Measurements from ENCODE around the gene TMEM115. TPM values are rescaled to one million over a fixed set of nuclear protein-coding genes. Genes with fewer than 3 reads are reported as not detected.

The TMEM115 gene
- total RNA-seq, 2 experiments from 2014 or later = 13.1 to 16.1 TPM

DNA sequence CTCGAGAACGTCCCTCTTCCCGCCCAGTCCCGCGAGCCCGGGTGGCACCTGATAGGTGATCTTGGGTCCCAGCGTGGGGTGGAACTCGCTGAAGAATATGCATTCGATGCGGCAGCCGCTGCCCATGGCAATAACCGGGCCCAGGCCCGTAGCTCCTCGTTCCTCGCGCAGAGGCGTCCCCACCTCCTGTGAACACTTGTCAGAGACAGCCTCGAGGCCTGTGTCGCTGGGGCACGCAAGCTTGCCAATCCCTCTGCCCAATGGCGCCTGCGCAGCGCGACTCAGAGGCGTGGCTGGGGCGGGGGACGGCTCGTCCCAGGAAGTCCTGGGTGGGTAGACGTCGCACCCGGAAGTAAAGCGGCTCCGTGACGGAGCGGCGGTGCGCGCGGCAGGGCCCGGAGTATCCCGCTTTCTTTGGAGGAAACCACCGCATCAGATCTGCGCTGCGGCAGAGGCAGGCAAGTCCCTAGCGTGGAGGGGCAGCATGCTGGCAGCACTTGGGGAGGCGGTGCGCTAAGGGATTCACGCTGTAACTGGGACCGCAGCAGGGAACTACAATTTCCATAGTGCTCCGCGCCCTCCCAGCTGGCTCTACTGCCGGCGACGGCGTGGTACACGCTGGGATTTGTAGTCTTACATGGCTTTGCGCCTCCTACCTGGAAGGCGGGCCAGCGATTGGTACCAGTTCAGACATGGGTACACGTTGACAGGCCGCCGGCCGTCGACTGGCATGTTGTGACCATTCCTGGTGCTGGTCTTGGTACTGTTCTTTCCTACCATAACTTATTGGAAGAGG, 8.6 kb downstream of the TMEM115 start, which contains the start of the genes CYB561D2 and NPRL2:
Gene CYB561D2, plus strand, starts transcription at position 336 of the 796 bp plus-strand sequence. CDS start 572 bp downstream, outside the sequence.
Gene NPRL2, minus strand, starts transcription at position 249 of the 796 bp plus-strand sequence. Its CDS starts 123 bp downstream, at position 126.
- POLR2A ChIA-PET = interaction anchor here (0.5 to 2.7 kb wide), 10 partner anchors 8 to 396 kb away, joined by 3 to 20 read pairs (median 5); partner anchors contain the start of genes CISH, HYAL3, NAA80 and RASSF1
- peaks cover 31% of the 10 kb centered on the region for H3K36me3 Mint-ChIP-seq (ENCODE audit: low read depth)
- H3K4me1 Mint-ChIP-seq = peaks cover 55% of the 10 kb centered on the region
- CTCF ChIA-PET = interaction anchor here (0.5 to 1.9 kb wide), 14 partner anchors 8 to 267 kb away, joined by 3 to 17 read pairs (median 4); partner anchors contain the start of genes C3orf18, GNAI2, HYAL3 and NAA80
- DNase-seq (peak; percentile 99), ATAC-seq (peak; percentile 90)
- no peaks in the 10 kb centered on the region for H3K9me3 Mint-ChIP-seq (ENCODE audit: low read depth)
- H3K27ac Mint-ChIP-seq = peak within 1 kb of the TSS; percentile 97
- H3K4me3 Mint-ChIP-seq = peak within 1 kb of the TSS; percentile 90
- no peaks in the 10 kb centered on the region for H3K27me3 Mint-ChIP-seq
- intact Hi-C loops (cut with DNase I, micrococcal nuclease) = loop anchor here (1.0 to 10.0 kb wide), 14 partner anchors 9 to 1707 kb away; partner anchors contain the start of genes CISH (in 2 of the 2), HEMK1 (in 2 of the 2), IFRD2 (in 2 of the 2) and TMEM115 (in 2 of the 2)

GRCh38 chr3:50350213-50350526, 9.2 kb downstream of the TMEM115 start:
- Mint-ChIP-seq H3K36me3 (ENCODE audit: low read depth) (peaks cover 30% of the 10 kb centered on the region), H3K4me1 (peaks cover 51% of the 10 kb centered on the region), H3K27me3 (no peaks in the 10 kb centered on the region), H3K27ac (peak overlapping the region; percentile 97), H3K9me3 (ENCODE audit: low read depth) (no peaks in the 10 kb centered on the region), H3K4me3 (peak overlapping the region; percentile 90)
- CTCF ChIA-PET = interaction anchor here (0.5 to 1.9 kb wide), 13 partner anchors 10 to 268 kb away, joined by 3 to 17 read pairs (median 4); partner anchors contain the start of genes C3orf18, GNAI2, HYAL3 and NAA80
- DNase-seq (no peak), ATAC-seq (no peak)
- intact Hi-C loops (cut with DNase I, micrococcal nuclease) = loop anchor here (1.0 to 10.0 kb wide), 12 partner anchors 13 to 1707 kb away; partner anchors contain the start of genes CISH (in 2 of the 2), HEMK1 (in 2 of the 2), IFRD2 (in 2 of the 2) and C3orf18 (in 1 of the 2)
- POLR2A ChIA-PET = interaction anchor here (0.6 to 2.7 kb wide), 10 partner anchors 9 to 395 kb away, joined by 3 to 20 read pairs (median 5); partner anchors contain the start of genes CISH, HYAL3, NAA80 and RASSF1

GRCh38 chr3:50347187-50347813, 12.0 kb downstream of the TMEM115 start:
- peaks cover 17% of the 10 kb centered on the region for H3K36me3 Mint-ChIP-seq (ENCODE audit: low read depth)
- ATAC-seq (peak; percentile 9), DNase-seq (peak; percentile 85)
- no peaks in the 10 kb centered on the region for H3K27me3 Mint-ChIP-seq
- H3K9me3 Mint-ChIP-seq (ENCODE audit: low read depth) = no peaks in the 10 kb centered on the region
- intact Hi-C loops (cut with DNase I, micrococcal nuclease) = loop anchor here (1.0 to 2.0 kb wide), 2 partner anchors 195 to 196 kb away; no protein-coding TSS in a partner anchor
- ChIA-PET CTCF (interaction anchor here (0.6 to 2.5 kb wide), 12 partner anchors 10 to 1059 kb away, joined by 3 to 24 read pairs (median 4); partner anchors contain the start of gene TUSC2), POLR2A (interaction anchor here (0.6 to 1.3 kb wide), 5 partner anchors 10 to 114 kb away, joined by 3 to 4 read pairs (median 3); no protein-coding TSS in a partner anchor)
- no peak overlapping the region for H3K4me3 Mint-ChIP-seq
- peak overlapping the region; percentile 66 for H3K27ac Mint-ChIP-seq
- H3K4me1 Mint-ChIP-seq = peaks cover 48% of the 10 kb centered on the region

DNA sequence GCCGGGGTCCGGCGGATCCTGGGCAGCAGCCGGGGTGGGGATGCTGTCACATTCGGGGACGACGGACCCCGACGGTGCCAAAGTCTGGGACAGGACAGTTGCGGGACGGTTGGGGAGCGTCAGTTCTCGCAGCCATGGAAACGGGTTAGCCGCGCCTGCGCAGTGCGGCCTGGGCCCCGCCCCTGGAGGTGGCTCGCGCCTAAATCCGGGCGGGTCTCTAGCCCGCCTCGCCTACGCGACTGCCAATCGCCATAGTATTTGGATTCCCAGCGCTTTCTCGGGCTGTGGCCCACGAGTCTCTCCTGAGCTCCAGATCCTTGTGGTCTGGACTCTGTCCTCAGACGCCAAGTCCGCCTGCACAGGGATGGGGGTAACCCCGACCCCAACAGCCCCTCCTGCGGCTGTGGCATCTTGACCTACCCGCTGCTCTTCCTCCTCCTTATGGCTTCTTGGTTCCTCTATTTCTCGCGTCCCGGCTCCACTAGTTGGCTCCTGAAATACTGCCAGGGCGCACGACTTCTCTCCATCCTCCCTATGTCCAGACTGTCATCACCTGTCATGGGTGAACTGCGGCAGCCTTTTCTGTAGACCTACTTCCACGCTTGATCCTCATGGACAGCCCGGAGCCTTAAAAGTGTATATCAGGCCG, 13.6 kb downstream of the TMEM115 start, which contains the start of gene ZMYND10:
Gene ZMYND10, minus strand, starts transcription at position 147 of the 649 bp plus-strand sequence. CDS start 153 bp downstream, outside the sequence.
- peak; percentile 88 for DNase-seq
- ChIA-PET POLR2A (interaction anchor here (0.9 kb wide), 1 partner anchor 9 kb away, joined by 3 read pairs; no protein-coding TSS in a partner anchor), CTCF (interaction anchor here (0.6 to 1.6 kb wide), 3 partner anchors 19 to 1638 kb away, joined by 3 to 4 read pairs (median 3); no protein-coding TSS in a partner anchor)
- H3K9me3 Mint-ChIP-seq (ENCODE audit: low read depth) = no peaks in the 10 kb centered on the region
- peak; percentile 34 for ATAC-seq
- peaks cover 15% of the 10 kb centered on the region for H3K36me3 Mint-ChIP-seq (ENCODE audit: low read depth)
- H3K4me1 Mint-ChIP-seq = peaks cover 45% of the 10 kb centered on the region
- H3K27ac Mint-ChIP-seq = peak within 1 kb of the TSS; percentile 53
- intact Hi-C loops (cut with DNase I, micrococcal nuclease) = loop anchor here in 1 of 2 experiments (2.0 kb wide), 1 partner anchor 197 kb away; no protein-coding TSS in a partner anchor
- no peaks in the 10 kb centered on the region for H3K27me3 Mint-ChIP-seq
- H3K4me3 Mint-ChIP-seq = peak within 1 kb of the TSS; percentile 38

DNA sequence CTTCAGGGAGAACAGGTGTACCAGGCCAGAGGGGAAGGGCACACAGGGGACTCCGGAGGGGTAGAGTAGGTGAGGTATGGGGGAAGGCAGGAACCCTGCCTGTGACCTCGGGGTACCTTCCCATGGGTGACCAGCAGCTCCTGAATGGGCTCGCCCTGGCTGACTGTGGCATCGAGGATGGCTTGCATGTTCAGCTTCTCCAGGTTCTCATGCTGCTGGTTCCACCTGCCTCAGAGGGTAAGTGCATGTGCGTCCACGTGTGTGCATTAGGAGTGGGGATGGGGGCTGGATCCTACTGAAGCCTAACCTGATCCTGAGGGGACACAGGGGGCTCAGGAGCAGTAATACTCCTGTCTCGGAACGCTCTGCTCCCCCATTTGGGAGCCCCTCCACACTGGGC, 14.3 kb downstream of the TMEM115 start:
- DNase-seq (no peak), ATAC-seq (no peak)
- no peak overlapping the region for H3K4me3 Mint-ChIP-seq
- H3K36me3 Mint-ChIP-seq (ENCODE audit: low read depth) = peaks cover 12% of the 10 kb centered on the region
- H3K27me3 Mint-ChIP-seq = no peaks in the 10 kb centered on the region
- CTCF ChIA-PET = interaction anchor here (0.6 to 1.6 kb wide), 5 partner anchors 9 to 1638 kb away, joined by 3 to 4 read pairs (median 4); no protein-coding TSS in a partner anchor
- intact Hi-C loops (cut with DNase I, micrococcal nuclease) = no loop called here
- POLR2A ChIA-PET = interaction anchor here (0.9 kb wide), 1 partner anchor 8 kb away, joined by 3 read pairs; no protein-coding TSS in a partner anchor
- H3K9me3 Mint-ChIP-seq (ENCODE audit: low read depth) = no peaks in the 10 kb centered on the region
- H3K4me1 Mint-ChIP-seq = peaks cover 40% of the 10 kb centered on the region
- no peak overlapping the region for H3K27ac Mint-ChIP-seq

DNA sequence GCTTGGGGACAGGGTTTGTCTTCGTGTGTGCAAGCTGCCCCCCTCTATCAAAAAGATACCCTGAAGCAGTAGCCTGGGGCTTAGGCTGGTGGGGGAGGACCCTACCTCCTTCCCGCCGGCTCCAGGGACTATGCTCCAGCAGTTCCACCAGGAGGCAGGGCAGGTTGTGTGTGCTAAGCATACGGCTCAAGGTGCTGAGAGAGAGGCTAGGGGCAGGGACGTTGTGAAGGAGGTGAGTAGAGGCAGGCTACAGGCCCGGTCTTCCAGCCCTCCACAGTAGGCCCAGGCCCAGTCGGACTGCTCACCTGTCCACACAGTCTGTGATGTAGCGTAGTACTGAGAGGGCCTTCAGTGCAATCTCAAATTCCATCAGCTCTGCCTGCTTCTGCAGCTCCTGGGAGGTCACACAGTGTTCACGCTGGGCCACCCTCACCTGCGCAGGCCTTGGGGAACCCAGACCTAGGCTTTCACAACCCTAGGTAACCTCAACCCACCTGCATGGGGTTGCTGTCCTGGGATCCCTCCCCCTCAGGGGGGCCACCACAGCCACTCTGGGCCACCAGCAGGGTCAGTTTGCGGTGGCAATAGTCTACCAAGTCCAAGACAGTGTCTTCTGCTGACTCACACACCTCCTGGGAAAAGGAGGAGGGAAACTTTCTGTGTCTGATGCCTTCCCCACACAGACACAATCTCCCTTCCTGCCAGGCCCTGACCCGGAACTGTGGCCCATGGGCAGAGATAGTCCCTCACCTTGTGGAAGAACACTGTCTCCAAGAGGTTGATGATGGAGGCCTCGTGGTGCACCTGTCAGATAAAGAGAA, 16.3 kb downstream of the TMEM115 start:
- intact Hi-C loops (cut with DNase I, micrococcal nuclease) = no loop called here
- no peak for ATAC-seq
- H3K27ac Mint-ChIP-seq = no peak overlapping the region
- no peaks in the 10 kb centered on the region for H3K27me3 Mint-ChIP-seq
- H3K36me3 Mint-ChIP-seq (ENCODE audit: low read depth) = peaks cover 19% of the 10 kb centered on the region
- H3K9me3 Mint-ChIP-seq (ENCODE audit: low read depth) = no peaks in the 10 kb centered on the region
- ChIA-PET POLR2A (interaction anchor here (0.5 kb wide), 1 partner anchor 1258 kb away, joined by 3 read pairs; no protein-coding TSS in a partner anchor), CTCF (interaction anchor here (0.9 to 1.1 kb wide), 2 partner anchors 8 to 19 kb away, joined by 3 to 6 read pairs; no protein-coding TSS in a partner anchor)
- H3K4me1 Mint-ChIP-seq = peaks cover 35% of the 10 kb centered on the region
- H3K4me3 Mint-ChIP-seq = no peak overlapping the region
- DNase-seq = no peak

DNA sequence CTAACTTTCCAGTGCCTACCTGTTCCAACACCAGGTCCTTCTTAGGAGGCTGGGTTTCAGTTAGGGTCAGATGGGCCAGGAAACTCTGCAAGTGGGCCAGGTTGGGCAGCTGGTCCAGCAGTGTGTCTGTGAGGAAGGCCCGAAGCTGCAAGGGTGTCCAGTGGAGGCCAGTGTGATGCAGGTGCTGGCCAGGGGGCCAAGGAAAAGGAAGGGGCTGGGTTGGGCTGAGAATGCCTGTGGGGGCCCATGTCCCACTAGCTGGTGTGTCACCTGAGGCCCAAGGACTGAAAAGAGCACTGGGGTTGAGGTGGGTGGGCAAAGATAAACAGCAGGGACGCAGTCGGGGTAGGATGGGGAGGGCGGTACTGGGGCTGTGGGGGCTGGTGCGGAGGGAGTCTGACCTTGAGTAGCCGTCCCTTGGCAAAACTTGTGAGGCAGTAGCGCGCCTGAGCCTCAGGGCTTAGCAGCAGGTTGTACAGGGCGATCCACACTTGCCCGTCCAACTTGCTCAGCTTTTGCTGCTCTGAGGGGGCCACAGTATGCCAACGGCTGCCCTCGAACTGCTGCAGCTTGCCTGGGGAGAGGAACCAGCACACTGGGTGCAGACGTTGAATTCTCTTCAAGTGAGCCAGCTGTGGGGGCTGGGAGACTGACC, 17.2 kb downstream of the TMEM115 start:
- ATAC-seq (no peak), DNase-seq (no peak)
- ChIA-PET CTCF (interaction anchor here (0.7 to 1.3 kb wide), 5 partner anchors 9 to 130 kb away, joined by 3 to 6 read pairs (median 4); partner anchors contain the start of genes HYAL3 and NAA80), POLR2A (no interaction called here)
- intact Hi-C loops (cut with DNase I, micrococcal nuclease) = no loop called here
- no peaks in the 10 kb centered on the region for H3K9me3 Mint-ChIP-seq (ENCODE audit: low read depth)
- H3K36me3 Mint-ChIP-seq (ENCODE audit: low read depth) = peaks cover 20% of the 10 kb centered on the region
- no peak overlapping the region for H3K27ac Mint-ChIP-seq
- H3K4me1 Mint-ChIP-seq = peaks cover 28% of the 10 kb centered on the region
- no peaks in the 10 kb centered on the region for H3K27me3 Mint-ChIP-seq
- H3K4me3 Mint-ChIP-seq = peak overlapping the region; percentile 83

- Mint-ChIP-seq H3K9me3 (ENCODE audit: low read depth) (no peaks in the 10 kb centered on the region), H3K4me1 (peaks cover 27% of the 10 kb centered on the region), H3K27me3 (no peaks in the 10 kb centered on the region), H3K27ac (no peak overlapping the region), H3K4me3 (peak overlapping the region; percentile 83), H3K36me3 (ENCODE audit: low read depth) (peaks cover 22% of the 10 kb centered on the region)
- ChIA-PET POLR2A (no interaction called here), CTCF (interaction anchor here (1.0 to 1.3 kb wide), 3 partner anchors 11 to 43 kb away, joined by 3 to 6 read pairs (median 4); partner anchors contain the start of genes HYAL3 and NAA80)
- ATAC-seq (no peak), DNase-seq (no peak)
- intact Hi-C loops (cut with DNase I, micrococcal nuclease) = no loop called here
These were observed 17.8 kb downstream of the TMEM115 start for GRCh38 chr3:50341537-50341936.

All from activated CD4-positive, alpha-beta T cell treated with anti-CD3 and anti-CD28 coated beads for 36 hours (primary cell).